Hematopoietic multipotent progenitor cell treated with erythropoietin and hydrocortisone succinate and interleukin-3 and kit ligand, for 15 days (in vitro differentiated cells): ENCODE results near the gene ASAH2B.
"Not testable (repeated sequence)": the region's sequence is repeated elsewhere in the genome, so short reads cannot be mapped to it uniquely, and the experiment has no call there.

Experiments
- DNase-seq: peaks from one replicate; pipeline ENCODE4 v3.0.0-alpha.2; 2015; ENCODE audit warnings: low spot score

The ASAH2B gene

DNA sequence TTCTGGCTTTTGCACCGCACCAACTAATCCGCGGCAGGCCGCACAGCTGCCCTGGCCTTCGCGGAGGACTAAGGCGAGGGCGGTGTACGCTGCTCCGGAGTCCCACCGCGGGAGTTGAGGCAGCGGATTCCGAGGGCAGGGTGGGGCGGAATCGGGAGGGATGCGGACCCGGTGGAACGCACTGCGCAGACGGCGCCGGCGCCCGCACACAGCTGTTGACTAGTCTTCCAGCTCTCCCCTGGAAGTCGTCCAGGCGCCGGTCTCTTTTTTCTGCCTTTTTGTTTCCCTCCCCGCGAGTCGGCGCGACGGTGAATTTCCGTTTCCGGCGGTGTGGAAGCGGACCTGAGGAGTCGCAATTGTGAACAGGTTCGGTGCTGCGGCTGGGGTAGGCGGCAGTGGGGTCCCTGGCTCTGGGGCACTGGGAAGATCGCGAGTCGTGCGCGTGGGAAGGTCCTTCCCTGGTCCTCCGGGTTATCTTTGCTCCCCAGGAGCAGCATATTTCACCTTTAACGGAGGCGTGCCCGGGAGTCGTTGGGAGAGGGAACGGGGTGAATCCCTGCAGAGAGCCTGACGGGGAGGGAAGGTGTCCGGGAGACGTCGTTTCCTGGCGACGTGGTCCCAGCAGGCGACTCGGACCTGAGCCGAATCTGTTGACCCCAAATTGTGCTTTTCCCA, at the start of gene ASAH2B:
TSS of gene ASAH2B (plus strand) at position 319 of the 675 bp plus-strand sequence. CDS start 5,195 bp downstream, outside the sequence.
- DNase-seq = peak; percentile 25

DNA sequence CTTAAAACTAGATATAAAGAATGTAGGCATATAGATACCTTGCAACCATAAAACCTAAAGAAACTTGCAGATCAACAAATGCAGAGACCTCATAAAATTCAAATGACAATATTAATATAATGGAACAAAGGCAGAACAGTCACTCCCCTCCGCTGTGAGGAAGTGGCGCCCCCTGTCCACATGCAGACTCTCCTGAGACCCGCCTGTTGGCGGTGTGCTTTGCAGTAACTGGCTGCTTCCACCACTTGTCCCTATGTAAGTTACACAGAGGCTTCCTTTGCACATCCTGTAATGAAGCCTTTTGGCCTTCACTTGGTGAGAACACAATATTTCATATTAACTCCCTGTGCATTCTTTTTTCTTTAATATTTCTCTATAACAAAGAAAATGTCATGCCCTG, 41.9 kb upstream of the ASAH2B start:
- not testable (repeated sequence) for DNase-seq

DNA sequence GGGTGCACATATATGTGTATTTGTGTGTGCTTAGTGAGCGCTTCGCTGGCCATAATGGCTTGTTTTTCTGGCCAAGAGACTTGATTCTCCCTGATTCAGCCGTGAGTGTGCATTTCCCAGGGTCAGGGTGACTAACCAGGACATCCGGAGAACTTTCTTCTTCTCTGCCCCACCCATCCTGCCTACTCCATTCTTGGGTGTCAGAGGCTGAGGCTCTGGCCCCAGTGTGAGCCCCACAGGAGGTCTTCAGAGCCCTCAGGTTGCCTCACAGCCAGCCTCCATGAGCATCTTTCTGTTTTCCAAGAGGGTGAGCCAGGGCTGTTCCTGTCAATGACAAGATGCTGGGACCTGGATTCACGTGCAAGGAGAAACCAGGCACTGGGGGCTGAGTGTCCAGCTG, 37.8 kb upstream of the ASAH2B start:
- DNase-seq = not testable (repeated sequence)

DNA sequence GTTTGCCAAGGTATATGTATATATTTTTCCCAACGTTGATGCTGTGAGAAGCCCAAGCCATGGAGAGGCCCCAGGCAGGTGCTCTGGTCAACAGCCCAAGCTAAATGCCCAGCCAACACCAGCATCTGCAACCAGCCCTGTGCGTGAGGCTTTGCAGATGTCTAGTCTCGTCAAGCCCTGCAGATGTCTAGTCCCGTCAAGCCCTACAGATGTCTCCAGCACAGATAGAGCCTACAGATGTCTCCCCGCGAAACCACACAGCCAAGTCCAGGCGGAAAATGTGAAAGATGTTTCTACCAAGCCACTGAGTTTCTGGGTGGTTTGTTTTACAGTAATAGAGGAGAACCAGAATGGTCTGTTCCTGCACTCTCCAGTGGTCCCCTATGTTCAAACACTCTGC, 36.7 kb upstream of the ASAH2B start:
- not testable (repeated sequence) for DNase-seq

DNA sequence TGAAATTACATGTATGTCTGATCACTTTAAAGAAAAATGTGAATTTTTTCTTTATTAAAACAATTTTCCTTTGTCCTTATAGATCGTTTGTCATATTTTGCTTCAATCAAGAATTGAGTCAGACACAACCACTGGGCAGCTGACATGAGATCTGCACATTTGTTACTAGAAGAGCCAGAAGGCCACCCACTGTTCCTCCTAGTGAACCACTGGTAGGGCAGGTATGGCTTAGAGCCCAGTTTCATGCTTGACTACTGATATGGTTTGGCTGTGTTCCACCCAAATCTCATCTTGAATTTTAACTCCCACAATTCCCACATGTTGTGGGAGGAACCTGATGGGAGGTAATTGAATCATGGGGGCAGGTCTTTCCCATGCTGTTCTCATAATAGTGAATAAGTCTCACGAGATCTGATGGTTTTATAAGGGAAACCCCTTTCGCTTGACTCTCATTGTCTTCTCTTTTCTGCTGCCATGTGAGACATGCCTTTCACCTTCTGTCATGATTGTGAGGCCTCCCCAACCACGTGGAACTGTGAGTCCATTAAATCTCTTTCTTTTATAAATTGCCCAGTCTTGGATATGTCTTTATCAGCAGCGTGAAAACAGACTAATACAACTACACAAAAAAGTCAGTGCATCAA, 35.2 kb upstream of the ASAH2B start:
- DNase-seq = not testable (repeated sequence)

DNA sequence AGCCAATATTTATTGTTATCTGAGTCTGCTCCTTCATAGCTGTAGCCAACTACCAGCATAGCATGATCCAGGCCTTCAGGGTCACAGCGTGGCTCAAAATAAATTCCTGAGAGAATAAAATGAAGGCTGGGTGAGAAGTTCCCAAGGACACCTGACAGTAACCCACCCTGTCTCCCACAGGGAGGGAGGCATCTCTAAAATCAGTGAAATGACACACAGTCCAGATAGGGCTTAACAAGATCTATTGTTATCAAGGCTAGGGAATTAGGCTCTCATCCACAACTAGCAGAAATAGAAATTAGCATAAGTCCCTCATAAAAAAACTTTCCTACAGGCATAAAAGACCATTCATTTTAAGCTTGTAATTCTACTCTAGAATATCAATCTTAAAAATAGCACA, 33.7 kb upstream of the ASAH2B start:
- not testable (repeated sequence) for DNase-seq

DNA sequence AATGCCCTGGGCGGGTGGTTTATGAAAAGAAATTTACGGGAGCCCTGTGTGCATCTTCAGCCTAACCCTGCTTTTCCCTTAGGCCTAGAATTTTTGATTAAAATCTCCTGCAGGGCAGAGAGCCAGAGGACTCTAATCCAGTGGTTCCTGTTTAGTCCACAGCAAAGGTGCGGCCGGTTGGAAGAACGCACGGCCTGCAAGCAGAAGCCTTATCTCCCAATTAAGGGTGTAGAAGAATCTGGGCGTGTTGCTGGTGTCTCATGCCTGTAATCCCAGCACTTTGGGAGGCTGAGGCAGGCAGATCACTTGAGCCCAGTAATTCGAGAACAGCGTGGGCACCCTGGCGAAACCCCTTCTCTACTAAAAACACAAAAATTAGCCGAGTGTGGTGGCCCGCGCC, 29.5 kb upstream of the ASAH2B start:
- not testable (repeated sequence) for DNase-seq

DNA sequence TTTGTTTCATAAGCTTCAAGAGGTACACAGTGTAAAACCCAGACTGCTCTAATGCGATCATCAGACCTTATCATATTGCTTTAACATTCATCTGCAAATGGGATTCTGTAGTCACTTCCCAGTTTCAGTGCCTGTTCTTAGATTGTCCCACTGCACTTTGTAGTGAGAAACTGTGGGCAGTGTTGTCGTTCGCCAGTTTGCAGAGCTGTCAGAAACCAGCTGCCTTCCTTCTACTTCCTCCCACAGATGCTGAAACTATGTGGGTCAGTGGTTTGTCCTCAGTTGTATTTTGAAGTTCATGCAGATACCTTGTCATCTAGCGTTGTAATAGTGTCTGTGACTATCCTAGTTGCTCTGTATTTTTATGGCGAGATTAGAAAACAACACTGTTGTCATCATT, 15.9 kb upstream of the ASAH2B start:
- not testable (repeated sequence) for DNase-seq

DNA sequence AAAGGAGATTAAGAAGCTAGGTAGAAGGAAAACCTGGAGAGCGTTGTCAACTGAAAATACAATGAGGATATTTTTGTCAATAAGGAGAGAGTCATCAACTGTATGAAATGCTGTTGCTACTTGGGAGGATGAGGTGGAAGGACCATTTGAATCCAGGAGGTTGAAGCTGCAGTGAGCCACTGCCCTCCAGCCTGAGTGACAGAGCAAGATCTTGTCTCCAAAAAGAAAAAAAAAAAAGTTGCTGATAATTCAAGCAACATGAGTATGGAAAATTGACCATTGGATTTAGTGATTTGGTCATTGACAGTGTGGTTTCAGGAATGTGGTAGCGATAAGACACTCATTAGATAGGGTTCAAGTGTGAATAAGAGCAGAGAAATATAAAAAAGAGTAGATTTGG, 11.6 kb upstream of the ASAH2B start:
- DNase-seq = not testable (repeated sequence)

DNA sequence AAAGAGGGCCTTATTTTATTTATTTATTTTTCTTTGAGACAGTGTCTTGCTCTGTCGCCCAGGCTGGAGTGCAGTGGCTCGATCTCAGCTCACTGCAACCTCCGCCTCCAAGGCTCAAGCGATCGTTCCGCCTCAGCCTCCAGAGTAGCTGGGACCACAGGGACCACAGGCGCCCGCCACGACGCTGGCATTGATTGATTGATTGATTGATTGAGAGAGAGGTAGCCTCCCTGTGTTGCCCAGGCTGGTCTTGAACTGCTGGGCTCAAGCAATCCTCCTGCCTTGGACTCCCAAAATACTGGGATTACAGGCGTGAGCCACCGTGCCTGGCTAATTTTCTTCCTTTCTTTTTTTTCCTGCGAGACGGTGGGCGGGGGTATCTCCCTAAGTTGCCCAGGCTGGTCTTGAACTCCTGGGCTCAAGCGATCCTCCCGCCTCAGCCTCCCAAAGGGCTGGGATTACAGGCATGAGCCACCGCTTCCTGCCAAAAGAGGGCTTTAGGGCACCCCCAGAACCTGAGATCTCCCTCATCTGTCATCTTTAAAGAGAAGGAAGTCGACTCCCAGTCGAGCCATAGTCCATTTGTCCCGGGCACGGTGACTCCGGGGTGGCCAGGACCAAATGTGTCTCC, 634 bp upstream of the ASAH2B start:
- DNase-seq = not testable (repeated sequence)

DNA sequence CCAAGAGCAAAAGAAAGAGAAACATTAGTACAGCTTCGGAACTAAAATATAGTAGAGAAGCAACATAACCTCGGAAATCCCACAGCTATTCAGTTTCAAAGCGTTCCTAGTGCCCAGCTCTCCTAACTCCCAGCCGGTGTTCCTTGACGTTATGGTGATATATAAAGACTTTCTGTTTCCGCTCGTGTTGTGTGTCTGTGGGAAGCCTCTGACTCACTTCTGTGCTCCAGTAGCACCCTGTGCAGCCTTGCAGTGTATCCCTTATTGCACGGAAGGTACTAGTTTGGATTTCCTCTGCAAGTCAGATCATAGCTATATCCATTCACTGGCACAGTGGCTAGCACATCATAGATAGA, 535 bp downstream of the ASAH2B start:
- DNase-seq = peak; percentile 3

DNA sequence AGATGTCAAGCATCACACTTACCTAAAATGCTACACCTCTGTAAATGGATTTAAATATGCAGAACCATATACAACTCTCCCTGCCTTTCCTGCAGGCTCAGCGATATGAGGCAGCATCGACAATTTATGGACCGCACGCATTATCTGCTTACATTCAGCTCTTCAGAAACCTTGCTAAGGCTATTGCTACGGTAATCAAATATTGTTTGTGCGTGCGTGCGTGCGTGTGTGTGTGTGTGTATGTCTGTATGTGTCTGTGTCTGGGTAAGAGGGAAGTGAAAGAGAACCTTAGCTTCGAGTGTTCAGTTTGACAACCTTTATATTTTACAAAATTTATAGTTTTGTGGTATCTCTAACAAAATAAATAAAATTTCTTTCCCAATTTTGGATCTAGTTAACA, 3.1 kb downstream of the ASAH2B start:
- DNase-seq = not testable (repeated sequence)

DNA sequence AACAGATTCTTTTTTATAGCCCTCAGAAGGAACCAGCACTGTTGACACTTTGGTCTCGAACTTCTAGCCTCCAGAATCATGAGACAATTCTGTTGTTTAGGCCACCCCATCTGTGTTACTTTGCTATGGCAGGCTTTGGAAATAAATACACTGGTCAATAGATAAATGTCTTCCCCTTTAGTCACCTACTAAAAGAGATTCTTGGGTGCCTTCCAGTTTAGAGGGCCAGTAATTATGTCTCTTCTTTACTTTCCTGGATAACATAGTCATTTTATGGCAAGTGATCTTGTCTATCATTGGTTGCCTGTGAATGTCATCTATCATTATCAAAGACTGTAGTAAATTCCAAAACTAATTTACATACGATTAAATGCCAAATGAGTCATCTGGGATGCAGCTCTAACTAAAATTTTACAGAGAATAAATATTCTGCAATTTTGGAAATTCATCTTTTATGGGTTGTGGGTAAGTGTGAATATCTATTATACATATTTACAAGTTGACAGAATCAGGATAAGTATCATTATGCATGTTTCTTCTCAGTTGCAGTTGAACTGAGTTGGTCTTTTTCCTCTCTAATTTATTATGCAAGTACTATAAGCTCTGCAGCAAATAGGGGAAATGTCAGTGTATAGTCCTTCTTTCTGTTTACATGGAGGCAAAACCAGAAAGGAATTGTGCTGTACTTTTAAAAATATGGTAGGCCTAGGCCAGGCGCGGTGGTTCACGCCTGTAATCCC, 27.2 kb downstream of the ASAH2B start:
- not testable (repeated sequence) for DNase-seq

DNA sequence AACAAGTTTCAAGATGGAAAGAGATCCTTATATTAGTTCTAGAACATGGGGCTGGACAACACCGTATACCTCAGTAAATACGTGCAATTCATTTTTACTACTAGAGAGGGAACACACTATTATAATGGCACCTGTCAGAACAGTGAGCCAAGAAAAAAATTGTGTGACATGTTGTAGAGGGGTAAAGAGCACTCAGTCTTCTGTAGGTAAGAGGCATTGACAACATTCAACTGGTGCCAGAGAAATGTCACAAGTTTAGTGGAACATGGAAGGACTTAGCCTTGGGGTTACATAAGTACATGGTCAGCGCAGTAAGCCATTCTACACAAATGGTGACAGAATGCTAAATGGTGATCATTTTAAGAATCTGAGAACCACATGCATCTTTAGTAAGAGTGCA, 32.3 kb downstream of the ASAH2B start:
- DNase-seq = not testable (repeated sequence)

DNA sequence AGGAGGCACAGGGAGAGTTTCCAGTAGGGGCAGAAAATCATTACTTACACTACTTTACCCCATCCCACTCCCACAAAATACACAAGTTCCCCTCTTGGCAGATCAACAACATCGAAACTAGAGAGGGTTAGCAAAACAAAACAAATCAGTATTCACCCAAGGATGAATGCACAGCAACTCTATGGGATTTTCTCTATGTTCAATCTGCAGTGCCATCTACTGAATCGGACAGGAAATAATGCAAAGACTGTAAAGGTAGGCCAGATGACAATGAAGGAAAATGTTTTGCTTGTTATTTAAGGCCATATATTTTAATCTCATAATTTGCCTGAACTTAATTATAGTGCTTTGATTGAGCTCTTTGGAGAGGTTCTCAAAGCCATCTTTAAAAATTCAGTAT, 35.1 kb downstream of the ASAH2B start:
- DNase-seq = not testable (repeated sequence)

DNA sequence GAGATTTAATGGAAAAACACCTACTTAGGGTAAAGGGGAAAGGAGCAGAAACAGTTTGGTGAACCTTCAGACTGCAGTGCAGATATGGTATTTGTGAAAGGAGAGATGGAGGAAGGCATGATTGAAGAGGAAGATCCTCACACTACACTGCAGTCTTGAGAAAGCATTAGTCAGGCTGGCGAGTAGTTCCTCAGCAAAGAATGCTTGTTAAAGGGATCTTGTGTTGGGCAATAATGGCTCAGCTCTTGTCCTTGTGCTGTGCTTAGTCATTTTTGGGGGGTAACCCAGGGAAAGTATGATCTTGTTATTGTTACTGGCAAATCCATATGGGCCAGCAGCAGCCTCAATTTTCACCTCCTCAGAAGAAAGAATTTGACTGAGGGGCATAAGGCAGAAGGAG, 40.3 kb downstream of the ASAH2B start:
- DNase-seq = not testable (repeated sequence)

DNA sequence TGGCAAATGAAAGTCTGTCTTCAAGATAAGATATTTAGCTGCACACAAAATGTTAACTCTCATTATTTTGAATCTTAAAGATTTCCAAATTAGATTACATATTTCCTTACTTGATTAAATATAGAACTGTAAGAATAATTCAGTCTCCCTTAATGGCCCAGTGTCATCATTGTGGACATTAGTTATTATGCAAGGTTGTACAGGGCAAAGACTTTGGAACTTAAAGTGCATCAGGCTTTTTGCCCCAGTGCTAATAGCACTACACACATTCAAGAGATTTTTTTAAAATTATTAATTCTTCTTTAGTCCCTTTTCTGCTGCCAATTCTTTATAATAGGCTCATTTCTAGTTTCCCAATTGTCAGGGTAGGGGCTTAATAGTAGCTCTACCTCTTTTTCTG, 42.3 kb downstream of the ASAH2B start:
- DNase-seq = not testable (repeated sequence)

DNA sequence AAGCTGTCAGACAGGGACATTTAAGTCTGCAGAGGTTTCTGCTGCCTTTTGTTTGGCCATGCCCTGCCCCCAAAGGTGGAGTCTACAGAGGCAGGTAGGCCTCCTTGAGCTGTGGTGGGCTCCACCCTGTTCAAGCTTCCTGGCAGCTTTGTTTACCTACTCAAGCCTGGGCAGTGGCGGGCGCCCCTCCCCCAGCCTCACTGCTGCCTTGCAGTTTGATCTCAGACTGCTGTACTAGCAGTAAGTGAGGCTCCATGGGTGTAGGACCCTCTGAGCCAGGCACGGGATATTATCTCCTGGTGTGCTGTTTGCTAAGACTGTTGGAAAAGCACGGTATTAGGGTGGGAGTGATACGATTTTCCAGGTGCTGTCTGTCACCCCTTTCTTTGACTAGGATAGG, 48.2 kb downstream of the ASAH2B start:
- not testable (repeated sequence) for DNase-seq

DNA sequence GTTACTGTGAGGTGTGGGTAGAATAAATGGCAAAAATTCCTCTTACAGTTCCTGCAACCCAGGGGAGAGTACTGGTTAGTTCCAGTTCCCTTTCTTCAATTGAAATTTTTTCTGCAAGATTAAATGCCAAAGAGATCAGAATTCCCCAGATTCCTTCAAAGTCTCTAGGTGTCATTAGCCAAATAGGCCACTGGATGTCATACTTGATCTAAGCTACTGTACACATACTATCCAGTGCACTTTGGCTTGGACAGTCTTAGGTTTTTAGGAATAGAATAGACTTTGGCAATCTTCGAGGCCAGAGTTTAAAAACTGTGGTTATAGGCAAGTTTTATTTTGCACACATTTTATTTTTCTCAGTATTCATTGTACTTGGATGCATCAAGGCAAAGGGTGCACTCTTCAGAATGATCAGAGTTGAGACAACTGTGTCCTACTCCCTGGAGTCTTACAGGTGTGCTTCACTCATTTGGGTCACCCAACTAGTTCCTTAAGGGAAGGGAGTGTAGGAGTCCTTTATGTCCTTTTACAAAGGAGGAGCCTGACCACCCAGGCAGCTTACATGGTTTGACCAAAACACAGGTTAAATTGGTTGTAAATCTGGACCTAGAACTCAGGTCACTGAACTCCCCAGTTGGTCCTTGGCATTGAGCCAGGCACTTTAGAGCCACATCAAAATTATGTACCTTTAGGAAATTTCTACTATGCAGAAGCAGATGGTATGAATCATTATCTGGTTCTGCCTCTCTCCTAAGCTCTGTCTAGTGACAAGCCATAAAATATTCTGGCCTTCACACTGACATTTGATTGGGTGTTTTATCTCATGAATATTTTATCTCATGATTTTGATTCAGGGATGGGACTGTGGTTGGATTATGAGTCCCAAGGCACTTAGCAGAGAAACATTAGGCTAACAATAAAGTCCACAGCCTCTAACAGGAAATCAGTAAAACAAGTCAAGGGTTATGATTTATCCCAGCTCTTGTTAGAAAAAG, 49.5 kb downstream of the ASAH2B start:
- DNase-seq = no peak

DNA sequence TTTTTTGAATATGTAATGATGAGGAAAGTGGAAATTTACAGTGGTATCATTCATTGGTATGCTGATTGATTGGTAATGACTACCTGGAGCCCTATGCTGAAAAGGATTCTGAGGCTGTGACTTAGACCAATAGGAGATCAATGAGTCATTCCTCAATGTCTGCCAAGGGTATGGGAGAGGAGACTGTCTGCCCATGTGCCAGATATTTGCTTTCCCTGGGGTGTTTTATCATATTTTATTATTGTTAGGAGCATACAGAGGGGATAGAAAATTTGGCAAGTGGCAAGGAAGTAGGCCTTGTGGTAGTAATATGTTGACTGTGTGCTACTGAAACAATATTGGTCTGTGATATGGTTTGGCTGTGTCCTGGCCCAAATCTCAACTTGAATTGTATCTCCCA, 54.8 kb downstream of the ASAH2B start:
- no peak for DNase-seq

DNA sequence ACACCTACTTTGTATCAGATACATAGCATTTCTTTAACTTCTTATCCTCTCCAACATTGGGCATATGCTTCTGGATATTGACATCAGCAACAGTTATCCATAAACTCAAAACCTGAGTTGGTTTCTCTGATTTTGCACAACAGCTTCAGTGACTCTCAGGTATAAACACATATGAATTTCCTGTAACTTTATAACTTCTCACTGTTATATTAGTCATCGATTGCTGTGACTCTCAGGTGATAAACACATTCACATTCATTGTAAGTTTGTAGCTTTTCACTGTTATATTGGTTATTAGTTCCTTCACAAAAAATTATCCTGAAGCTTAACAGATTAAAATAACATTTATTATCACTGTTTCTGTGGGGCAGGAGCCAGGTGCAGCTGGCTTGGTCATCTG, 57.0 kb downstream of the ASAH2B start:
- no peak for DNase-seq
